G401 (cell line): ENCODE measurements around the gene FCHO1. TPM values are rescaled to one million over a fixed set of nuclear protein-coding genes. Genes with fewer than 3 reads are reported as not detected.

Experiments
- DNase-seq: peaks from one replicate; pipeline ENCODE4 v3.0.0-alpha.2; 2015; ENCODE audit warnings: low spot score
- in situ Hi-C: cut with HindIII; loops from 2 replicates; pipeline ENCODE4 v1.10.0; 2016; ENCODE audit warnings: low sequenced_read_pairs, mixed read lengths
- total RNA-seq: library from RNA; depleted of rRNA; stranded (reverse); fragments of >200 nt; shearing (Covaris generic); gene quantifications from 2 replicates; pipeline ENCODE4 v1.2.3, GENCODE V29; 2014

The FCHO1 gene
- total RNA-seq, 1 experiment from 2014 or later: 9.3 TPM

- DNase-seq: no peak
- in situ Hi-C loops: no loop called here
Measured at GRCh38 chr19:17812099-17812498, 60.8 kb downstream of the FCHO1 start.

- no peak for DNase-seq
- in situ Hi-C loops: no loop called here
Measured at GRCh38 chr19:17817668-17818363, 66.5 kb downstream of the FCHO1 start.

GRCh38 chr19:17821190-17821589 lies 69.9 kb downstream of the FCHO1 start, which contains the start of gene INSL3:
TSS of gene INSL3 (minus strand) at chr19:17821519. CDS start at chr19:17821506, 13 bp downstream.
- DNase-seq: no peak
- in situ Hi-C loops: no loop called here

DNA sequence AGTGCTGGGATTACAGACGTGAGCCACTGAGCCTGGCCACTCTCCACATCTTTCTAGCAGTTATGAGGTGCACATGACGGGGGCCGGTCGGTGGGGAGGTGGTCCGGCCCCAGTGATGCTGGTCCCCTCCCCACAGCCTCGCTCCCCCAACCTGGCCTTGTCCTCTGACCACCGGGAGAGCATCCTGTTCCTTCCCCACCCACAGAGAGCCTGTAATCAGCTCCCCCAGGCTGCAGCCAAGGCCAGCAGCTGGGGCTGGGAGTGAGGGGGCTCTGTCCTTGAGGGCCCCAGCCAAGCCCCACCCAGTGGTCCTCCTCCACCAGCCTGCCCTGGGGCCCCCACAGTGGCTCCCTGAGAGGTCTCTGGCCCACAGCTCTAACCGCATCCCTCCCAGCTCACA lies 73.1 kb downstream of the FCHO1 start:
- no peak for DNase-seq
- in situ Hi-C loops: no loop called here

GRCh38 chr19:17826508-17827056 lies 75.3 kb downstream of the FCHO1 start:
- no peak for DNase-seq

GRCh38 chr19:17829855-17830566 lies 78.7 kb downstream of the FCHO1 start:
- in situ Hi-C loops: no loop called here
- DNase-seq: peak; percentile 83

More at GRCh38 chr19:17826508-17827056, 75.3 kb downstream of the FCHO1 start:
- in situ Hi-C loops: no loop called here

DNA sequence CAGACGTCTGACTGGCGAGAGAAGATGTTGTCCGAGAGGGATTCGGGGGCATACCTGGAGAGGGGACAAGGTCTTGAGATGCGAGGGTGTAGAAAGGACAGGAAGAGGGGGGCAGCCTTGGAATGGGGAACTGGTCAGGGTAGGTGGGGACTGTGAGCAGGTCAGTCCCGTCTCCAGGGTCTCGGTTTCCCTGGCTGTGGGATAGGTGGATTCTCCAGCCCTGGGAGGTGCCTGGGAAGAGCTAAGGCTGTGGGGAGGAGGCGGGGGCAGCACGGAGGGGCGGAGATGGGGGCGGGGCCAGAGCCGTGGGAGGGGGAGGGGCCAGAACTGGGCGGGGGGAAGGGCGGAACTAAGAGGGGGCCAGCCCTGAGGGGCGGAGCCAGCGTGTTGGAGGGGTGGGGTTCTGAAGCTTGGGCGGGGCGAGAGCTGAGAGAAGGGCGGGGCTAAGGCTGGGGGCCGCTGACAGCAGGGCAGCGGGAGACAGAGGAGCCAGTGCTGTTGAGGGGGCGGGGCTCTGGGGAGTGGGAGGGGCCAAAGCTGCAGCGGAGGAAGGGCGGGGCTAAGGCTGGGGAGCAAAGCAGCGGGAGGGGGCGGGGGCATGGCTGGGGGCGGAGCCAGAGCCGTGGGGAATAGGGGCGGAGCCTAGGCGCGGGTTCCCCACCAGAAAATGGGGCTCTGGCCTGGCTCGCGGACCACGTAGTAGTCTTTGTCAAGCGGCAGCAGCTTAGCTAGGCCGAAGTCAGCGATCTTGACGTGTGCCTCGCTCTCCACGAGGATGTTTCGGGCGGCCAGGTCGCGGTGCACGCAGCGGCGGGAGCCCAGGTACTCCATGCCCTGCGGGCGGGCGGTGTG lies 79.5 kb downstream of the FCHO1 start:
- DNase-seq: peak; percentile 99
- in situ Hi-C loops: no loop called here

DNA sequence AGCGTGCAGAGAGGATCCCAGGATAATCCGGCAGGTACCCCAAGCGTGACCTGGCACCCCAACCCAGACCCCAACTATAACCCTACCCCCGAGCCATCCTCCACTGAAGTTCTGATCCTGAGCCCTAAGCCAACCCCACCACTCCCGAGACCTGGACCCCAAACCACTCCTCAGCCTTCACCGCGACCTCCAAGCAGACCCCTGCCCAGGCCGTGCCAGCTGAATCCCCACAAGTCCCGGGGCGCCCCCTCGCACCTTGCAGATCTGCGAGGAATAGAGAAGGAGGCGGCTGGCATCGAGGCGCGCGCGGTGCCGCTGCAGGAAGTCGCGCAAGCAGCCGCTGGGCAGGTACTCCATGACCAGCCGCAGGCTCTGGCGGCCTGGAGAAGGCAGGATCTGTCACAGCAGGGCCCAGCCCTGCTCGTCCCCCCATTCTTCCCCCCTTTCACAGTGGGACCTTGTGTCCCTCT lies 80.2 kb downstream of the FCHO1 start:
- in situ Hi-C loops: no loop called here
- no peak for DNase-seq

- in situ Hi-C loops: no loop called here
- DNase-seq: no peak
Measured at GRCh38 chr19:17832443-17833208, 81.3 kb downstream of the FCHO1 start.

- in situ Hi-C loops: no loop called here
- no peak for DNase-seq
Measured at GRCh38 chr19:17834350-17835181, 83.3 kb downstream of the FCHO1 start.

DNA sequence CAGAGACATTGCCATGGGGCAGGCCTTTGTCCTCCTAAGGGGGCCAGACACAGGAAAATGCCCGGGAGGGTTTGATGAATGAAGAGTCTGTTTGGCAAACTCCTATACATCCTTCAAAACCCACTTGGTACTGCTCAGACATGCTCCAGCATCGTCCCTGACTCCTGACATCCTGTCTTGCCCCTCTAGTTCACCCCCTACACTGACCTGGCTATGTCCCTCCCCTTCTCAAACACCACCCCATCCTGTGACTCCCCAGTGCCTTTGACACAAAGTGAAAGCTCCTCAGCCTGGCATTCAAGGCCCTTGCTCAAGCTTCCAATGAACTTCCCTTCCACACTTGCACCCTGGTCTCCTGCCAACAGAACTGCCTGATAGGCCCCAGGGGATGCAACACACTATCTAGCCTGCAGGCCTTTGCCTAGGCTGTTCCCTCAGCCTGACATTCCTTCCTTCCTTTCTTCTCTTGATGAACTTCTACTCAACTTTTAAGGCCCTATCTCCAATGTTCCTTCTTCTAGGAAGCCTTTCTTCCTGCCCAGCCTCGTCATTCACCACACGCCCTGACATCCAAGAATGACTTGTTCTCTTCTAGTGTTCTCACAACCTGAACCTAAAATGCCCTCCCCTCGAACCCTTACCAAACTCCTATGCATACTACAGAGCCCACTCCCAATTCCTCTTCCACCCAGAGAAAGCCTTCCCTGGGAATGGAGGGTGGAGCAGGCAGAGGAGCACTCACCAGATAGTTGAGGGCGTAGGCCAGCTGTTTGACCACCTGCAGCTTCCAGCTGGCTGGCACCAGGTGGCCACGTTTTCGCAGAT lies 84.1 kb downstream of the FCHO1 start:
- DNase-seq: no peak
- in situ Hi-C loops: no loop called here

- DNase-seq: peak; percentile 34
- in situ Hi-C loops: no loop called here
Measured at GRCh38 chr19:17836530-17836929, 85.3 kb downstream of the FCHO1 start.

DNA sequence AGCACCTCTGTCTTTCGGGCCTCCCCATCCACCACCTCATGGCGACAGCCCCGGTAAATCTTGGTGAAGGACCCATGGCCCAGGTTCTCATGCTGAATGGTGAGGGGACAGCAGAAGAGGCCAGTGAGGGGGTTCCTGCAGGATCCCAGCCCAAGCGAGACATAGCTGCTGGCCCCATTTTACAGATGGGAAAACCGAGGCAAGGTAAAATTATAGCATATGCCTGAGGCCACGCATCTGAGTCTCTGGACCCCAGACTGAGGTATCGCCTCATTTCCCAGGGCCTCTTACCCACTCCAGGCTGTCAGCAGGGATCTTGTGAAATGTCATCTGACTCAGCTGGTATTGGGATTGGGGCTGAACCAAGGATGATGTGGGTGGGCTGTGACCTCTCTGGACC lies 86.7 kb downstream of the FCHO1 start:
- DNase-seq: no peak
- in situ Hi-C loops: no loop called here
